SK-N-SH treated with all-trans-retinoic acid at 6 μM for 48 hours (cell line): ENCODE results near the gene TRPM6.

Experiments used
- ARNTL ChIP-seq: fragments of 450-650 bp; formaldehyde crosslinking; IDR thresholded peaks from 2 replicates; pipeline ENCODE4 v1.5.0; 2020; ENCODE audit warnings: low read depth, mild to moderate bottlenecking, moderate library complexity, borderline replicate concordance
- BACH2 ChIP-seq: fragments of 250-450 bp; sonication (Bioruptor Pico); IDR thresholded peaks from 2 replicates; pipeline ENCODE4 v1.9.0; 2021; ENCODE audit warnings: mild to moderate bottlenecking, borderline replicate concordance
- CSRNP3 ChIP-seq: fragments of 250-450 bp; sonication (Bioruptor Pico); IDR thresholded peaks from 2 replicates; pipeline ENCODE4 v1.5.1; 2021; ENCODE audit warnings: mild to moderate bottlenecking, moderate library complexity
- ESRRG ChIP-seq: fragments of 250-450 bp; sonication (Bioruptor Pico); IDR thresholded peaks from 2 replicates; pipeline ENCODE4 v1.6.1; 2021; ENCODE audit warnings: mild to moderate bottlenecking
- OSR1 ChIP-seq: fragments of 250-450 bp; sonication (Bioruptor Pico); IDR thresholded peaks from 2 replicates; pipeline ENCODE4 v1.8.0; 2022; ENCODE audit warnings: moderate library complexity, mild to moderate bottlenecking, inconsistent platforms
- PPARA ChIP-seq: fragments of 250-450 bp; sonication (Bioruptor Pico); IDR thresholded peaks from 2 replicates; pipeline ENCODE4 v1.5.0; 2020; ENCODE audit warnings: mild to moderate bottlenecking, borderline replicate concordance
- RARB ChIP-seq: fragments of 250-450 bp; sonication (Bioruptor Pico); IDR thresholded peaks from 2 replicates; pipeline ENCODE4 v1.8.0; 2021; ENCODE audit warnings: mild to moderate bottlenecking, moderate library complexity
- SNAI2 ChIP-seq: fragments of 250-450 bp; sonication (Bioruptor Pico); IDR thresholded peaks from 2 replicates; pipeline ENCODE4 v1.5.0; 2020; ENCODE audit warnings: mild to moderate bottlenecking, moderate library complexity
- TOX ChIP-seq: fragments of 250-450 bp; sonication (Bioruptor Pico); IDR thresholded peaks from 2 replicates; pipeline ENCODE4 v1.8.0; 2021; ENCODE audit warnings: mild to moderate bottlenecking, moderate library complexity, borderline replicate concordance
- ZC3H10 ChIP-seq: fragments of 250-450 bp; sonication (Bioruptor Pico); IDR thresholded peaks from 2 replicates; pipeline ENCODE4 v1.5.1; 2021; ENCODE audit warnings: mild to moderate bottlenecking, moderate library complexity
- ZFP3 ChIP-seq: fragments of 250-450 bp; sonication (Bioruptor Pico); IDR thresholded peaks from 2 replicates; pipeline ENCODE4 v1.5.0; 2020; ENCODE audit warnings: mild to moderate bottlenecking, moderate library complexity
- ZNF8 ChIP-seq: fragments of 450-650 bp; formaldehyde crosslinking; IDR thresholded peaks from 2 replicates; pipeline ENCODE4 v1.5.0; 2020; ENCODE audit warnings: mild to moderate bottlenecking, moderate library complexity
- TF ChIP-seq, protein P1 (sequence below): fragments of 250-450 bp; sonication (Bioruptor Pico); IDR thresholded peaks from 2 replicates; pipeline ENCODE4 v1.5.1; 2020; ENCODE audit warnings: low read depth, mild to moderate bottlenecking, moderate library complexity
- TF ChIP-seq, protein P2 (sequence below): fragments of 250-450 bp; sonication (Bioruptor Pico); IDR thresholded peaks from 2 replicates; pipeline ENCODE4 v1.8.0; 2020; ENCODE audit warnings: mild to moderate bottlenecking, moderate library complexity, borderline replicate concordance

- TF ChIP-seq CSRNP3 (no peak), BACH2 (CRISPR knock-in tag) (no peak), ARNTL (no peak), OSR1 (CRISPR knock-in tag) (no peak), ZNF8 (CRISPR knock-in tag) (no peak), SNAI2 (no peak), PPARA (no peak), TOX (CRISPR knock-in tag) (no peak), ZFP3 (no peak), ZC3H10 (CRISPR knock-in tag) (no peak), ESRRG (CRISPR knock-in tag) (no peak), RARB (no peak)
- TF ChIP-seq, protein P1, sequence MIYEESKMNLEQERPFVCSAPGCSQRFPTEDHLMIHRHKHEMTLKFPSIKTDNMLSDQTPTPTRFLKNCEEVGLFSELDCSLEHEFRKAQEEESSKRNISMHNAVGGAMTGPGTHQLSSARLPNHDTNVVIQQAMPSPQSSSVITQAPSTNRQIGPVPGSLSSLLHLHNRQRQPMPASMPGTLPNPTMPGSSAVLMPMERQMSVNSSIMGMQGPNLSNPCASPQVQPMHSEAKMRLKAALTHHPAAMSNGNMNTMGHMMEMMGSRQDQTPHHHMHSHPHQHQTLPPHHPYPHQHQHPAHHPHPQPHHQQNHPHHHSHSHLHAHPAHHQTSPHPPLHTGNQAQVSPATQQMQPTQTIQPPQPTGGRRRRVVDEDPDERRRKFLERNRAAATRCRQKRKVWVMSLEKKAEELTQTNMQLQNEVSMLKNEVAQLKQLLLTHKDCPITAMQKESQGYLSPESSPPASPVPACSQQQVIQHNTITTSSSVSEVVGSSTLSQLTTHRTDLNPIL (CRISPR knock-in tag), result no peak
- TF ChIP-seq, protein P2, sequence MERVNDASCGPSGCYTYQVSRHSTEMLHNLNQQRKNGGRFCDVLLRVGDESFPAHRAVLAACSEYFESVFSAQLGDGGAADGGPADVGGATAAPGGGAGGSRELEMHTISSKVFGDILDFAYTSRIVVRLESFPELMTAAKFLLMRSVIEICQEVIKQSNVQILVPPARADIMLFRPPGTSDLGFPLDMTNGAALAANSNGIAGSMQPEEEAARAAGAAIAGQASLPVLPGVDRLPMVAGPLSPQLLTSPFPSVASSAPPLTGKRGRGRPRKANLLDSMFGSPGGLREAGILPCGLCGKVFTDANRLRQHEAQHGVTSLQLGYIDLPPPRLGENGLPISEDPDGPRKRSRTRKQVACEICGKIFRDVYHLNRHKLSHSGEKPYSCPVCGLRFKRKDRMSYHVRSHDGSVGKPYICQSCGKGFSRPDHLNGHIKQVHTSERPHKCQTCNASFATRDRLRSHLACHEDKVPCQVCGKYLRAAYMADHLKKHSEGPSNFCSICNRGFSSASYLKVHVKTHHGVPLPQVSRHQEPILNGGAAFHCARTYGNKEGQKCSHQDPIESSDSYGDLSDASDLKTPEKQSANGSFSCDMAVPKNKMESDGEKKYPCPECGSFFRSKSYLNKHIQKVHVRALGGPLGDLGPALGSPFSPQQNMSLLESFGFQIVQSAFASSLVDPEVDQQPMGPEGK (CRISPR knock-in tag), result no peak
These were observed 19.4 kb upstream of the TRPM6 start for GRCh38 chr9:74907085-74907484.
